CD4-positive, alpha-beta T cell (primary cell): ENCODE data around the gene THSD7A. TPM values are rescaled to one million over a fixed set of nuclear protein-coding genes. Genes with fewer than 3 reads are reported as not detected.

Source experiments
- ATAC-seq: fragments of 200-7000 bp; cut with Tn5 transposase; one replicate; pipeline ENCODE4 v1.10.0; 2022; ENCODE audit warnings: mild to moderate bottlenecking; ENCODE audit not compliant: poor library complexity
- CTCF ChIA-PET: fragments of 350-600 bp; sonication (Branson Sonifier 250); formaldehyde crosslinking; loops from one replicate; lab custom pipeline; 2021; ENCODE audit warnings: antibody characterized with exemption, inconsistent platforms; lab: Charles Lee
- POLR2A ChIA-PET: fragments of 350-600 bp; sonication (Branson Sonifier 250); formaldehyde crosslinking; loops from one replicate; lab custom pipeline; 2021; ENCODE audit warnings: antibody characterized with exemption, inconsistent platforms; lab: Charles Lee
- DNase-seq, 14 experiments: peaks; one replicate each; pipeline ENCODE4 v3.0.0-alpha.2; 2013 to 2020; ENCODE audit warnings: mixed read lengths in 2 of 14
- H3K27ac ChIP-seq, 2 donors: one replicate each; pipeline versions ENCODE4 v1.5.1 to v1.7.0; 2013; ENCODE audit warnings: low read length in 2 of 2, low read depth in 1 of 2, mild to moderate bottlenecking in 1 of 2
- H3K27me3 ChIP-seq, 2 experiments: 1 replicate in 1 of 2; 2 replicates in 1 of 2; pipeline versions ENCODE4 v1.6.1 to v1.7.0; 2013; ENCODE audit warnings: low read length in 2 of 2, control low read depth in 1 of 2, mild to moderate bottlenecking in 1 of 2, moderate library complexity in 1 of 2; ENCODE audit not compliant: insufficient read depth in 2 of 2, control insufficient read depth in 1 of 2
- H3K36me3 ChIP-seq: one replicate; pipeline ENCODE4 v1.6.1; 2013; ENCODE audit warnings: low read length, control low read depth; ENCODE audit not compliant: insufficient read depth
- H3K4me1 ChIP-seq: one replicate; pipeline ENCODE4 v1.6.1; 2013; ENCODE audit warnings: low read length, control low read depth; ENCODE audit not compliant: insufficient read depth
- H3K4me3 ChIP-seq: one replicate; pipeline ENCODE4 v1.5.1; 2013; ENCODE audit warnings: mild to moderate bottlenecking, low read length, moderate library complexity
- H3K9me3 ChIP-seq, 2 experiments: 1 replicate in 1 of 2; 2 replicates in 1 of 2; pipeline versions ENCODE4 v1.6.1 to v1.7.0; 2013; ENCODE audit warnings: low read length in 2 of 2, mild to moderate bottlenecking in 2 of 2, control low read depth in 1 of 2, moderate library complexity in 1 of 2; ENCODE audit not compliant: control insufficient read depth in 1 of 2, insufficient read depth in 1 of 2
- H3K27ac Mint-ChIP-seq: one replicate; pipeline ENCODE4 v1.8.0; 2020; ENCODE audit warnings: mixed read lengths
- H3K27me3 Mint-ChIP-seq: one replicate; pipeline ENCODE4 v1.8.0; 2021; ENCODE audit warnings: mixed read lengths
- H3K36me3 Mint-ChIP-seq: one replicate; pipeline ENCODE4 v1.8.0; 2021; ENCODE audit warnings: low read depth, mixed read lengths
- H3K4me1 Mint-ChIP-seq: one replicate; pipeline ENCODE4 v1.8.0; 2021; ENCODE audit warnings: low read depth, mixed read lengths
- H3K4me3 Mint-ChIP-seq: one replicate; pipeline ENCODE4 v1.8.0; 2020; ENCODE audit warnings: mild to moderate bottlenecking, mixed read lengths
- H3K9me3 Mint-ChIP-seq: one replicate; pipeline ENCODE4 v1.8.0; 2020; ENCODE audit warnings: mixed read lengths
- CTCF ChIP-seq: fragments of 200-600 bp; IDR thresholded peaks from one replicate; pipeline ENCODE4 v1.8.0; 2022; ENCODE audit warnings: antibody characterized with exemption, mild to moderate bottlenecking
- intact Hi-C, 2 experiments: fragments of 100-400 bp; cut with DNase I in 1 of 2; cut with micrococcal nuclease in 1 of 2; formaldehyde crosslinking; loops; one replicate each; pipeline versions ENCODE4 v1.15.1 to v1.9.0; 2023 to 2025; cut with DNase I, micrococcal nuclease
- total RNA-seq, 174 experiments: library from RNA in 2 of 174; stranded (reverse) in 2 of 174; gene quantifications; one replicate each; pipeline ENCODE4 v1.2.3 and lab custom pipeline; 2021 to 2026

Gene THSD7A
- total RNA-seq, 2 experiments from 2014 or later = not detected

DNA sequence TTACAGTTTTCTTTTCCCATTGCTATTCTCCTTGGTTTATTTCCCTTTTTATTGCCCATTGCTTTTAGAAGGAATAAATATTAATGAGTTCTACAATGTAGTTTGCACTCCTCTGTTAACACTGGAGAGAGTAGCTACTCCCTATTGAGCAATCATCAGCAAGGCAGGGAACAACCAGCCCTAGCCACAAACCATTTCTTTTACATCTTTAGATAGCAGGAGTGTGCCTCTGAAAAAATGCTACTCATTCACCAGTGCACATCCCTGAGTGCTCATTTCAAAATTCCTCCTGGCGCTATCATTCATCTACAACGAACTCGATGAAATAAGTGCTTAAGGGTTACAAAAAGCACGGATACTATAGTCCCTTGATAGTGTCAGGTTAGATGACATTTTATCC lies 252.9 kb downstream of the THSD7A start:
- Mint-ChIP-seq H3K9me3 (peaks cover 2% of the 10 kb centered on the region), H3K4me1 (no peaks in the 10 kb centered on the region), H3K4me3 (no peak overlapping the region), H3K27me3 (no peaks in the 10 kb centered on the region), H3K27ac (no peak overlapping the region), H3K36me3 (no peaks in the 10 kb centered on the region)
- intact Hi-C loops = no loop called here
- POLR2A ChIA-PET = no interaction called here
- TF ChIP-seq CTCF = no peak
- no peaks in the 10 kb centered on the region for H3K9me3 ChIP-seq
- no peaks in the 10 kb centered on the region for H3K27me3 ChIP-seq
- CTCF ChIA-PET = no interaction called here
- DNase-seq (no peak), ATAC-seq (no peak)
- H3K27ac ChIP-seq = no peak overlapping the region
- H3K36me3 ChIP-seq = no peaks in the 10 kb centered on the region
- no peak overlapping the region for H3K4me3 ChIP-seq
- H3K4me1 ChIP-seq = no peaks in the 10 kb centered on the region

- no peak for ATAC-seq
- Histone ChIP-seq H3K4me1 (no peaks in the 10 kb centered on the region), H3K4me3 (no peak overlapping the region), H3K27ac (no peak overlapping the region), H3K27me3 (no peaks in the 10 kb centered on the region), H3K36me3 (no peaks in the 10 kb centered on the region), H3K9me3 (no peaks in the 10 kb centered on the region)
- ChIA-PET POLR2A (no interaction called here), CTCF (no interaction called here)
- TF ChIP-seq CTCF = no peak
- intact Hi-C loops = no loop called here
- H3K27ac Mint-ChIP-seq = no peak overlapping the region
- H3K4me1 Mint-ChIP-seq = no peaks in the 10 kb centered on the region
- no peaks in the 10 kb centered on the region for H3K27me3 Mint-ChIP-seq
- peaks cover 2% of the 10 kb centered on the region for H3K9me3 Mint-ChIP-seq
- H3K36me3 Mint-ChIP-seq = no peaks in the 10 kb centered on the region
- no peak for DNase-seq
- H3K4me3 Mint-ChIP-seq = no peak overlapping the region
Observed at GRCh38 chr7:11576310-11576709, 255.7 kb downstream of the THSD7A start.

- Mint-ChIP-seq H3K4me1 (no peaks in the 10 kb centered on the region), H3K27me3 (no peaks in the 10 kb centered on the region), H3K4me3 (no peak overlapping the region), H3K27ac (no peak overlapping the region), H3K36me3 (no peaks in the 10 kb centered on the region), H3K9me3 (peaks cover 4% of the 10 kb centered on the region)
- Histone ChIP-seq H3K4me1 (no peaks in the 10 kb centered on the region), H3K4me3 (no peak overlapping the region), H3K36me3 (no peaks in the 10 kb centered on the region), H3K27me3 (no peaks in the 10 kb centered on the region), H3K9me3 (no peaks in the 10 kb centered on the region), H3K27ac (no peak overlapping the region)
- DNase-seq = no peak
- POLR2A ChIA-PET = no interaction called here
- ATAC-seq = no peak
- intact Hi-C loops = no loop called here
- CTCF ChIA-PET = no interaction called here
- TF ChIP-seq CTCF = no peak
Observed at GRCh38 chr7:11573128-11573750, 258.8 kb downstream of the THSD7A start.
